ENCODE data around the gene CLEC20A.

CLEC20A gene

GRCh38 chr1:178465011-178465410 lies 31.8 kb downstream of the CLEC20A start:
- no peak for DNase-seq

GRCh38 chr1:178464566-178464965 lies 32.2 kb downstream of the CLEC20A start:
- DNase-seq, result no peak

GRCh38 chr1:178464141-178464540 lies 32.6 kb downstream of the CLEC20A start:
- no peak for DNase-seq

GRCh38 chr1:178461701-178462100 lies 35.1 kb downstream of the CLEC20A start:
- DNase-seq, result no peak

GRCh38 chr1:178461104-178461503 lies 35.7 kb downstream of the CLEC20A start:
- DNase-seq, result no peak

DNA sequence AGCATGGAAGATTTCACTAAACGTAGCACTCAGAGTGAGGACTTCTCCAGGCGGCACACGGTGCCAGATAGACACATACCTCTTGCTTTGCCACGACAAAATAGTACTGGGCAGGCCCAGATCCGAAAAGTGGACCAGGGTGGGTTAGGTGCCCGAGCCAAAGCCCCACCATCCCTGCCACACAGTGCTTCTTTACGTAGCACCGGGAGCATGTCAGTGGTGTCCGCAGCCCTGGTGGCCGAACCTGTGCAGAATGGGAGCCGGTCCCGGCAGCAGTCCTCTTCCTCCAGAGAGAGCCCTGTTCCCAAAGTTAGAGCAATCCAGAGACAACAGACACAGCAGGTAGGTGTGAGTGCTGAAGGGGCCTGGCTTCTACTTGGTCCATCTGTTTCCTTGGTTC lies 38.6 kb downstream of the CLEC20A start:
- DNase-seq, result no peak

- DNase-seq, result no peak
Observed at GRCh38 chr1:178457651-178458050, 39.1 kb downstream of the CLEC20A start.

- DNase-seq, result no peak
Observed at GRCh38 chr1:178456472-178456871, 40.3 kb downstream of the CLEC20A start.

- DNase-seq, result no peak
Observed at GRCh38 chr1:178452013-178452412, 44.8 kb downstream of the CLEC20A start.

- DNase-seq, result no peak
Observed at GRCh38 chr1:178451529-178451928, 45.2 kb downstream of the CLEC20A start.

GRCh38 chr1:178450871-178451270 lies 45.9 kb downstream of the CLEC20A start:
- DNase-seq, result no peak

DNA sequence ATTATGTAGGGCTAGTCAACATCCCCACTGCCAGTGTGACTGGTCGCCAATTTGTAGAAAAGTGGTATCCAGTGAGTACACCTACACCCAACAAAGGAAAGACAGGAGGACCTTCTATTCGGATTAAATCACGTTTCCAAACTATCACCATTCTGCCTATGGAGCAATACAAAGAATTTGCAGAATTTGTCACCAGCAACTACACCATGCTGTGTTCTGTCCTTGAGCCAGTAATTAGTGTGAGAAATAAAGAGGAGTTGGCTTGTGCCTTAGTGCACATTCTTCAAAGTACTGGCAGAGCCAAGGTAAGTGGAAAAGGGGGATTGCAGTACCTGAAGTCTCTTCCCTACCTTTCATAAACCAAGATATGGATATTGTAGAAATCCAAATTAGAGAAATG lies 53.8 kb downstream of the CLEC20A start:
- DNase-seq, result no peak

- DNase-seq, result no peak
Observed at GRCh38 chr1:178438432-178438831, 58.3 kb downstream of the CLEC20A start.

DNA sequence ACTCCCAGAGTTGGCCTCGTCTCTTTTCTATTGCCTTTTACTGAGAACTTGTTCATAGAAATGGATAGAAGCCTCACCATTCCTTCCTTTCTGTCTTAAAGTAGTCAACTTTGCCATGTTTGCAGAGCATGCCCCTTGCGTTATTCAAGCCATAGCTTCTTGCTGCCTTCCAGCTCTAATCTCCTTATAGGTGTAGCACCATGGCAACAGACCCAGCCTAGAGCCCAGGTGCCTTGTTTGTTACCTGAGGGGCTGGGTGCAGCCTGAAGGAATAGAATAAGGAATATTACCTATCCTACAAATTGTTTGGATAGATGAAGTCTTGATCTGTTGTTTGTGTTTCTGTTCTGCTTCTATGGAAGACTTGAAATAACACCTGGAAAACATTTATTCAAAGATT lies 59.9 kb downstream of the CLEC20A start:
- DNase-seq, result no peak

DNA sequence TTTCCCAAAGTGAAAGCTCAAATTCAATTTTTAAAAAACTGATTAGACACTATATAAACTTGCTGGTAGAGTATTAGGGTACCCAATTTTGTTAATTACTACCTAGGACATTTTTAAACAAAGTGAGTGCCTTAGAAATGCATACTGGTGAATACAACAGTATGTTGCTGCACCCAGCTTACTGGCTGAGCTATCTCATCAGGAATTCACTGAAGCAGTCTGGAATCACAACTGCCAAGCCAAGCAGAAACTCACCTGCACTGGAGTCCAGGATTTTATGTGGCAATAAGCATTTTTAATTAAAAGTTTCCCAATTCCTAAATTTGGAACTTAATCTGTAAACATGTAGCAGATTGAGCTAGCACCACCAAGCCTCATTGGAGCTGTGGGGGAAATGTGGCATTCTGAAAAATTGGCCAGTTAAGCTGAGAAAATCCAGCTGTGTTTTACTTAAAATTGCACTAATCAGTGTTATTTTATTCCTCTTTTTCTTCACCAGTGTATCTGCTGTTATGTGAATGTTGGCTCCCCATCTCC lies 61.8 kb downstream of the CLEC20A start:
- no peak for DNase-seq

DNA sequence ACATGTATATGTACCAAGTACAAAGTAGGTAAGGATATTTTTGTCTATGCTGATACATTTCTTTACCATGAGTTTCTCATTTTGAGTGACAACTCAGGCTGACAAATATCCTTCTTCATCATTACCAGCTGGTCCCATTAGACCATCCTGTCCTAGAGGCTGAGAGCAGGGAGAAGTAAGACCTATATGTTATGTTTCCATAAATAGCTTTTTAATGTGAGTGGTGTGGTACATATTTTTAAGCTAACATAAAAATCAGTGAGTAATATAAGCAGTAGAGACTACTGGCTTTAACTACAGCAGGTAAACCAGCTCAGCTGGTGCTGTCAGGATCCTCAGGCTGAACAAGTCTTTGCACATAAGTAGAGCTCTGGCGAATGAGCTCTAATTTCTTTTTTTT lies 62.4 kb downstream of the CLEC20A start:
- DNase-seq, result no peak

Measured in stimulated activated CD4-positive, alpha-beta T cell treated with anti-CD3 and anti-CD28 coated beads, Interleukin-12 subunit alpha, Interleukin-12 subunit beta, amount 100 ng/mL, for 4 hours (primary cell).